Measurements from ENCODE around the gene TRAF5.
"Not testable (repeated sequence)": the region's sequence is repeated elsewhere in the genome, so short reads cannot be mapped to it uniquely, and the experiment has no call there.

The TRAF5 gene

DNA sequence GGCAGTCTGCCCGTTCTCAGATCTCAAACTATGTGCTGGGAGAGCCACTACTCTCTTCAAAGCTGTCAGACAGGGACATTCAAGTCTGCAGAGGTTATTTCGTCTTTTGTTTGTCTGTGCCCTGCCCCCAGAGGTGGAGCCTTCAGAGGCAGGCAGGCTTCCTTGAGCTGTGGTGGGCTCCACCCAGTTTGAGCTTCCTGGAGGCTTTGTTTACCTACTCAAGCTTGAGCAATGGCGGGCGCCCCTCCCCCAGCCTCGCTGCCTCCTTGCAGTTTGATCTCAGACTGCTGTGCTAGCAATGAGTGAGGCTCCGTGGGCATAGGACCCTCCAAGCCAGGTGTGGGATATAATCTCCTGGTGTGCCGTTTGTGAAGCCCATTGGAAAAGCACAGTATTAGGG, 81.1 kb downstream of the TRAF5 start:
- H3K27ac ChIP-seq, H3K4me3 ChIP-seq: not testable (repeated sequence)

DNA sequence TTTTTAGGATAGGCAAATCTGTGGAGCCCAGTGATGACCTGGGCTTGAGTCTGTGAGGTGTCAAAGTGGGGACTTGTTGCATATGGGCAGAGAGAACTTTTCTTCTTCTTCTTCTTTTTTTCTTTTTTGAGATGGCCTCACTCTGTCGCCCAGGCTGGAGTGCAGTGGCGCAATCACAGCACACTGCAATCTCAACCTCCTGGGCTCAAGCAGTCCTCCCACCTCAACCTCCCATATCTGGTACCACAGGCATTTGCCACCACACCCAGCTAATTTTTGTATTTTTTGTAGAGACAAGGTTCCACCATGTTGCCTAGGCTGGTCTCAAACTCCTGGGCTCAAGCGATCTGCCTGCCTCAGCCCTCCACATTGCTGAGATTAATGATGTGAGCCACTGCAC, 85.0 kb downstream of the TRAF5 start:
- H3K4me3 ChIP-seq: no peak overlapping the region
- H3K27ac ChIP-seq: no peak overlapping the region

DNA sequence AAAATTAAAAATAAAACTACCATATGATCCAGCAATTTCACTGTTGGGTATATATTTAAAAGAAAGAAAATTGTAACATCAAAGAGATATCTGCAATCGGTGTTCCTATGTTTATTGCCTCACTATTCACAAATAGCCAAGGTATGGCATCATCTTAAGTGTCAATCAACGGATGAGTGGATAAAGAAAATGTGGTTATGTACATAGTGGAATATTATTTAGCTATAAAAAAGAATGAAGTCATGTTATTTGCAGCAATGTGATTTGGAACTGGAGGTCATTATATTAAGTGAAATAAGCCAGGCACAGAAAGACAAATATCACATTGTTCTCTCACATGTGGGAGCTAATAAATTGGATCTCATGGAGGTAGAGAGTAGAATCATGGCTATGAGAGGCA, 89.1 kb downstream of the TRAF5 start:
- H3K4me3 ChIP-seq: peak overlapping the region in 1 of 7 experiments; percentile 51
- H3K27ac ChIP-seq: peak overlapping the region in 1 of 21 experiments; percentile 69

DNA sequence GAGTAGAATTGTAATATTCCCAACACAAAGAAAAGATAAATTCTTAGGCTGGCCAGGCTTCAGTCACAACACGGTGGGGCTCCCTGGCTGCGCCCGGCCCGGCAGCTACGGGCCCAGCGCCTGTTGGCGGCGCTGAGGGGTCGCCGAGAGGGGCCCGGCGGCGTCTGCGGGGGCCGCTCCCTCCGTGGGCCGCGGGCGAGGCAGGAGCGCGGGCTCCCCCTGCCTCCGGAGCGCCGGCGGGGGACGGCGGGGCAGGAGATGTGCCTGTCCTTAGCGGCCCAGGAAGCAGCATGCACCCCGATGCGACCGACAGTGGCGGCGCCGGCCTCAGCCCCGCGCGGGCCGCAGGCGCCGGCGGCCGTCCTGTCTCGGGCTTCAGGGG, 89.6 kb downstream of the TRAF5 start:
- Histone ChIP-seq H3K27ac (peak overlapping the region in 14 of 21 experiments; percentile 12 to 77 (median 64)), H3K4me3 (peak overlapping the region; percentile 23 to 51 (median 43))

DNA sequence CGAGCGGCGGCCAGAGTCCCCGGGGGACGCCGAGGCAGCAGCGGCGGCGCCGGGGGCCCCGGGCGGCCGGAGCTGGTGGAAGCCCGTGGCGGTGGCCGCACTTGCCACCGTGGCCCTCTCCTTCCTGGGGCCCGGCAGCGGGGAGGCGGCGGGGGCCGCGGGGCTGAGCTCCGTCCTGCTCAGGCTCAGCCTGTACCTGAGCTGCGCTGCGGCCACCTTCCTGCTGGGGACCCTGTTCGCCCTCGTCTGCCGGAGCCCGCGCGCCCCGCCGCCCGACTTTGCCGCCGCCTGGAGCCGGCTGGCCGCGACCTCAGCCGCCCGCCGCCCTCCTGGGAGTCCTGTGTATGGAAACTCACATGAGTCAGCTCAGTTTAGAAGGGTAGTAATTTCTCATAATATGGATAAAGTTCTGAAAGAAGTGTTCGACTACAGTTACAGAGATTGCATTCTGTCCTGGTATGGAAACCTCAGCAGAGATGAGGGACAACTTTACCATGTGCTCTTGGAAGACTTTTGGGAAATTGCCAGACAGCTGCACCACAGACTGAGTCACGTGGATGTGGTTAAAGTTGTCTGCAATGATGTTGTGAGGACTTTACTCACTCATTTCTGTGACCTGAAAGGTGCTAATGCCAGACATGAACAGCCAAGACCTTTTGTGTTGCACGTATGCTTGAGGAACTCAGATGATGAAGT, 90.1 kb downstream of the TRAF5 start:
- Histone ChIP-seq H3K27ac (peak overlapping the region in 17 of 21 experiments; percentile 12 to 77 (median 63)), H3K4me3 (peak overlapping the region; percentile 23 to 51 (median 43))

DNA sequence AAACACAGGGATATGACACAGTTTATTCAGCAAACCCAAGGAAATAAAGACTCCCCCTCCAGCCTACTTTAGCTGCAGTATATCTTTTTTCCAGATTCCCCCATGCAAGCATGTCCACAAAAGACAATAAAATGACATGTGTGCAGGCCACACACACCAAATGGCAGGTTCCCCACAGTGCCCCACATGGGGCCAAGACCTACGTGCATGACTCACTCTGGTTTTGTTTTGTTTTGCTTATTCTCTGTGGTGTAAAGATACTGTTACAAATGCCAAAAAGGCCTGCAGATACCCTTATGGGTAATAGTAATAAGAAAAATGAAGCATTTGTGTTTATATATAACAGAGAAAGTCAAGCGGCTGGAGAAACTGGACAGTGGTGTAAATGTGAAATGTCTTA, 93.8 kb downstream of the TRAF5 start:
- no peak overlapping the region for H3K4me3 ChIP-seq

DNA sequence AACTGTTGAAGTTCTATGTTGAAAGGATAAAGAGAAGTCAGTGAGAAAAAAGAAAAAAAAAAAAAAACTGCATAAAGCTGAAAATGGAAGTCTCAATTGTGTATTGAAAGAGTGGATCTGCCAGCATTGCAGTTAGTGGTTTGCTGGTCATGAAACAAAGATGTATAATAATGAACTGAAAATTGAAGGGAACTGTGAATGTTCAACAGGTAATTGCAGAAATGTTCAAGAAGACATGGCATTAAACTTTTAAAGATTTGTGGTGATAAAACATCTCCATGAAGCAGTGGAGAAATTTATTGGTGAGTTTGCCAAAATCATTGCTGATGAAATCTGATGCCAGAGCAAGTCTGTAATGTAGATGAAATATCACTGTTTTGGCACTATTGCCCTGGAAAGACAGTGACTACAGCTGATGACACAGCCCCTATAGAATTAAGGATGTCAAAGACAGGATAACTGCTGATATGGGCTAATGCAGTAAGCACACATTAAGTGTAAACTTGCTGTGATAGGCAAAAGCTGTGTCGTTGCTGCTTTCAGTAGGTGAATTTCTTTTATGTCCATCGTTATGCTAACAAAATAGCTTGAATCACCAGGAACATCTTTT, 94.3 kb downstream of the TRAF5 start:
- H3K27ac ChIP-seq: no peak overlapping the region
- H3K4me3 ChIP-seq: no peak overlapping the region

More for the DNA sequence above, 93.8 kb downstream of the TRAF5 start:
- no peak overlapping the region for H3K27ac ChIP-seq

DNA sequence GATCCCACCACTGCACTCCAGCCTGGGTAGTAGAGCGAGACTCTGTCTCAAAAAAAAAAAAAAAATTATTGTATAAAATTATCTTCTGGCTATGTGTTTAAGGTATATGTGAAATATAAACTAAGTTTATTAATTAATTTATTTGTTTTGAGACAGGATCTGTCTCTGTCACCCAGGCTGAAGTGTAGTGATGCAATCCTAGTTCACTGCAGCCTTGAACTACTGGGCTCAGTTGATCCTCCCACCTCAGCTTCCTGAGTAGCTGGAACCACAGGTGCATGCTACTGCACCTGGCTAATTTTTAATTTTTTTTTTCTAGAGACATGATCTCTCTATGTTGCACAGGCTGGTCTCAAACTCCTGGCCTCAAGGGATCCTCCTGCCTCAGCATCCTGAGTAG, 97.4 kb downstream of the TRAF5 start:
- Histone ChIP-seq H3K4me3 (no peak overlapping the region), H3K27ac (no peak overlapping the region)
